ENCODE data around the gene APOA4.

APOA4 gene

DNA sequence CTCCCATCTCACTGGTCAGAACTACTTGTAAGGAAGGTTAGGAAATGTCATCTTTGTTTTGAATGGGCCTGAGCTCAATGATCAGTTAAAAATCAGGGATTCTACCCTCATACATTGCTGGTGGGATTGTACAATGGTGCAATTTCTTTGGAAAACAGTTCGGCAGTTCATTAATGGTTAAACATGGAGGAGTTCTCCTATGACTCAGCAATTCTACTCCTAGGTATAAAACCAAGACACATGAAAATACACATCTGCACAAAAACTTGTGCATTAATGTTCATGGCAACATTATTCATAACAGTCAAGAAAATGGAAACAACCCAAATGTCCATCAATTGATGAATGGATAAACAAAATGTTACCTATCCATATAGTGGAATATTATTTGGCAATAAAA lies 26.6 kb downstream of the APOA4 start:
- no peak for DNase-seq

DNA sequence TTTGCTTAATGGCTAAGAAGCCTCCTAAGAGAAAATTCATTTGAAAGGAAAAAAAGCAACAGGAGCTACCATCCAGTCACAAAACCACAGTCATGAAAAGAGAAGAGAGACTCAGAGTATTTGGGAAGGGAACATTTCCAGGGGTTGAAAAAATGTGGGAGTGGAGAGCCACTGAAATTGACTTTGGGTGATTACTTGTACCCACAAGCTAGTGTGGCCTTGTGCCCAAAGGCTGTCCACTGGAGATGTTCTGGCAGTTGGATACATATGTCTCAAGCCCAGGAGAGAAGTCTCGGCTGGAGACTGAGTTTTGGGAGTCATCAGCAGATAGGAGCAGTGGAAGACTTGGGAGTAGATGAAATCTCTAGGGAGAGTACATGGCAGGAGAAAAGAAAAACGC lies 28.3 kb downstream of the APOA4 start:
- DNase-seq = no peak

DNA sequence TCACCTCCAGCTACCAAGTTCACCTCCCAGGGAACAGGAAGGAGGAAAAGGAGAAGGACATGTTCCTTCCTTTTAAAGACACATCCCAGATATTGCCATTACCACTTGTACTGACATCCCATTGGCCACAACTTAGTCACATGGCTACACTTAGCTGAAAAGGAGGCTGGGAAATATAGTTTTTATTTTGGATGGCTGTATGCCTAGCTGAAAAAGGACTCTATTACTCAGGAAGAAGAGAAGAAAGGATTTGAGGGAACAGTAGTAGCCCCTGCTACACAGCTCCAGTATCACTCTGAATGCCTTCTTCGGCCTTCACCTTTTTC lies 29.4 kb downstream of the APOA4 start:
- peak in 1 of 2 experiments; percentile 52 for DNase-seq

DNA sequence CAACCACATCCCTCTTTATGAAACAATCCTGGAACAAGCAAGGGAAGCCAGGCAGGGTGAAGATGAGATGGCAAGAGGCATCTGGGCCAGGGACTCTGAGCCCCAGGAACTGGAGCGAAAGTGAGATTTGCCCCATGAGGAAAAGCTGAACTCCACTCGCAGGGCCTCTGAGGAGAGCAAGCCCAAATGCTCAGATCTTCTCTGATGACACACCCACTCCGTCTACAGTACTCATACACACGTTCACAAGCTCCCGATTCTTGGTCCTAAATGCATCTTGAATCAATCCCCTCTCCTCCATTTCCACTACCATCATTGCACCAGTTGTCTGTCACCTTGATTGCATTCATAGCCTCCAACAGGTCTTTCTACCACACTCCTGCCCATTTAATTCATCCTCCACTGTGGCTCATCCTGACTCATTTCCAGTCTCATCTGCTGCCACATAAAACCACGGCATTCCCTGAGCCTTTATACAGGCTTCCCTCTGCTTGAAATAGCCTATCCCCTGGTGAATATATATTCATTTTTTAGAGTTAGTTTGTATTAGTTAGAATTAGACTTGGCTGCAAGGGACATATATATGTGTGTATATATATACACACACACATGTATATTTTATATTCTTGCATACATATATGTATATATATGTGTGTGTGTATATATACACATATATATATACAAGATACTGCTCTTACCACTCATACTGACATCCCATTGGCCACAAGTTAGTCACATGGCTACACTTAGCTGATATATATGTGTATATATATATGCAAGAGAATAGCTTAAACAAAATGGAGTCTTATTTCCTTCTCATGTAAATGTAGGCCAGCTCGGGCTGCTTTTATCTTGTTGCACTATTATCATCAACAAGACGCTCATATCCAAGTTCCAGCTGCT lies 30.0 kb downstream of the APOA4 start:
- DNase-seq = no peak

DNA sequence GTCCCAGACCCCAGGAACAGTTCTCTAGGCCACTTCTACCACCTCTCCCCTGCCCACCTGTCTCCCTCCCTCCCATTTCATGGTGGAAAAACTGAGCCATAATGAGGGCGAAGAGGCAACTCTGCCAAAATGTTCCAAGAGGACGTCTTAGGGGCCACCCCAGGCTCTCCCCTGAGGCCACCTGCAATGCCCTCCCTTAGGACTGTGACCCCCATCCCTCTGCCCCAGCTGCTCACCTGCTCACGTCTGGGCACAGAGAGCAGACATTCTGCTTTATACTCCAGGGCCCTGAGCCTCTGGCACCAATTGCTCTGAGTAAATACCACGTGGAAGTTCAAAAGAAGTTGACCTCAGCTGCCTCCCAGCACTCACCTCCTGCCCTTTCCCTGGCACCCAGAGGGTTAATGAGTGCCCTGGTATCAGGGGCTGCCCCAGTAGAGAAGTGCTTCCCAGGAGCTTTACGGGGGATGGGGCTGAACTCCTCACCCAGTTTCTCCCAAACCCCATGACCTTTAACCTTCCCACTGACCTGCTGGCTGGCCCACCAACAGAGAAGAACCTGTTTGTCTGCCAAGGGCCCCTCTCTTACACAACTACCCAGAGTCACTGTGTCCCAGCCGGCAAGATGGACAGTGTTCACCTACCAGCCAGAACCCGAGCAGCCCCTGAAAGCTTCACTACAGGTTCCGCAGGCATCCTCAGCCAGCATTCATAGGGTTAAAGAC lies 30.8 kb downstream of the APOA4 start:
- DNase-seq = no peak

- no peak for DNase-seq
Measured at GRCh38 chr11:116791813-116792143, 31.3 kb downstream of the APOA4 start, which contains the start of gene APOA5. Gene APOA5, minus strand, starts transcription at chr11:116791879. Its CDS starts 19 bp downstream, at chr11:116791860.

DNA sequence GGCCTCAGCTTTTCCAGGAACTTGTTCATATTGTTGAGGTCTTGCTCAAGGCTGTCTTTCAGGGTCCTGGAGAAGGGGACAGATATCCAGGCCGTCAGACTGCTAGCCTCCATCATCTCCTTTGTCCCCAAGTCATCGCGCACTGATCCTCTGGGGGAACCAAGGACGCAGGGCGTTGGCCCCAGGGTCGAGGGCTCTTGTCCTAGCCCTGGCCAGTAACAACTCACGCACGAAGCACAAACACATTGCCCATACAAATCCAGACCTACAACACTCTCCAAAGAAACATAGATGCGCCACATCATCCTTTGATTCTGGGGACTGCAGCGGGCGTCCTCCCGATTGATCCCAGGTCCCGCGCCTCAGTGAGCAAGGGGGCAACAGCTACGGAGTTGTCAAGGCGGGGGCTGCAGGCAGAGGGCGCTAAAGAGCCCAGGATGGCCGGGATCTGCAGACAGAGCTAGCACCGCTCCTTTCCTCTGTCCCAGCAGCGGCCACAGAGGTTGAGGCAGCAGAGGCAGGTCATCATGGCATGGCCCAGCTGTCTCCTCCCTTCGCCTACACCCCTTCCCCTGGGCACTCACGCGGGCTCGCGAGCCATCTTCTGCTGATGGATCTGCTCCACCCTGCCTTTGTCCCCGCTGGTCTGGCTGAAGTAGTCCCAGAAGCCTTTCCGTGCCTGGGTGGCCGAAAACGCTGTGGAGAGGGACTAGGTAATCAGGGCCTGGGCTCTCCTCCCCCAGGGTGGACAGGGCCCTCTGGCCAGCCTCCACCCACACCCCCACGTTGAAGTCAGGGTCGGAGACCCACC lies 31.9 kb downstream of the APOA4 start:
- peak; percentile 49 to 95 for DNase-seq

GRCh38 chr11:116790167-116791001 lies 32.7 kb downstream of the APOA4 start:
- DNase-seq = no peak

GRCh38 chr11:116788975-116789374 lies 34.1 kb downstream of the APOA4 start:
- DNase-seq = no peak

DNA sequence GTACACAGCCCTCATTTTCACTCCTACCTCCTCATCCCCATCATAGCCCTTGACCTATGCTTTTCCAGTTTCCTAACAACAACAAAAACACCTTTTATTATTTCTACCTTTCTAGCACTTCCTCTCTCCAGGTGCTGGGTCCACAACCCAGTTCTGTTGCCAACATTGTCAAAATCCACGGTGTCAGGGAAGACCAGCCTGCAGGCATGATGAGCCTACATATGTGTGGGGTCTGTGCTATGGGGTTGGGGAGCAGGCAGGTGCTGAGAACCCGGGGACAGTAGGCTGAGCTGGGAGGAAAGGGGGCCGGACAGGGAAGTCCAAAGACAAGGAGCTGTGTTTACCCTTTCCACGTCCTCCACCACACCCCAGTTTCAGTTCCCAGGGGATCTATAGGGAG lies 34.6 kb downstream of the APOA4 start:
- DNase-seq = no peak

DNA sequence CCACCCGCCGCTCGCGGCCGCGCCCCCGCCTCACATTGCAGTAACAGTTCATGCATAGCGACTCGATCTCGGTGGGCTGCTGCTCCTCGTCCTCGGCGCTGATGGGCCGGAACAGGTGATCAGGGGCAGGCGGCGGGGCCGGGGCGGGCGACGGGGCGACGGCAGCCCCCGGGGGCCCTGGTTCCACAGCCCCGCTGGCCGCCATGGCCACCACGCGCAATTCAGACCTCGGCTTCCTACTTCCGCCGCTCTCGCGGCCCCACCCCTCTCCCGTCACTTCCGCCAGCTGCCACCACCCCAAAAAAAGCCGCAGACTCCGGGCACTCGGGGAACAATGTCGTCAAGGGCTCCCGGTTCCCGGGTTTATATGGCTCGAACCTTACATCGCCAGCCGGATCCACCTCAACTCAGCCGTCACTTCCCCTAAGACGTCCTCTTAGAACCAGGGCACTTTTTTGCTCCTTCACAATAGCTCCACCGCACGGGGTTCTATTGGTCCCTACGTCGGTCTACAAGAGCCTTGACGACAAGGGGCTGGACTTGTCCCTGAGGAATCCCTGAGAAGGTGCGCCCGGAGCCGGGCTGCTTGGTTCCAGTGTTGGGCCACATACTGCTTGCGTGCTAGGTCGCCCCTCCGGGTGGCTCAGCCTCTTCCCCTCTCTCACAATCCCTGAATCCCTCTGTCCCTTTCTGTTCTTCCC lies 35.2 kb downstream of the APOA4 start, which contains the start of gene ZPR1:
Gene ZPR1, minus strand, starts transcription at position 238 of the 701 bp plus-strand sequence. Its CDS starts 33 bp downstream, at position 205.
- DNase-seq = peak; percentile 70 to 93

DNA sequence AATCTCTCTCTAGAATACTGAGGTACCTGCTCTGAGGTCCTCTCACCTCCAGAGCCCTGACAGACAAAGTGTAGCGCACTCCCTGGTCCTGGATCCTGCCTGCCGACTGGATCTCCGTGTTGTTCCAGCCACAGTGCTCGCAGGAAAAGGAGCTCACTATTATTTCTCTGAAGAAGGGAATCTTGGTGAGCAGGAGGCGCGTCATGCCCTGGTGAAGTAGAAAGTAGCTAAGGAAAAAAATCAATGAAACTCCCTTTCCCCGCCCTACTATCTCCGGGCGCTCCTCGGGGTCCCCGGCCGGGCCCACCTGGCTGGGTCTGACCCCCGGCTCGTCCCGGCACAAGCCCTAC lies 35.7 kb downstream of the APOA4 start:
- DNase-seq = no peak

GRCh38 chr11:116786966-116787365 lies 36.1 kb downstream of the APOA4 start:
- DNase-seq = no peak

- DNase-seq = no peak
Measured at GRCh38 chr11:116786326-116786725, 36.8 kb downstream of the APOA4 start.

- no peak for DNase-seq
Measured at GRCh38 chr11:116782728-116783127, 40.4 kb downstream of the APOA4 start.

GRCh38 chr11:116778556-116778955 lies 44.5 kb downstream of the APOA4 start:
- no peak for DNase-seq

DNA sequence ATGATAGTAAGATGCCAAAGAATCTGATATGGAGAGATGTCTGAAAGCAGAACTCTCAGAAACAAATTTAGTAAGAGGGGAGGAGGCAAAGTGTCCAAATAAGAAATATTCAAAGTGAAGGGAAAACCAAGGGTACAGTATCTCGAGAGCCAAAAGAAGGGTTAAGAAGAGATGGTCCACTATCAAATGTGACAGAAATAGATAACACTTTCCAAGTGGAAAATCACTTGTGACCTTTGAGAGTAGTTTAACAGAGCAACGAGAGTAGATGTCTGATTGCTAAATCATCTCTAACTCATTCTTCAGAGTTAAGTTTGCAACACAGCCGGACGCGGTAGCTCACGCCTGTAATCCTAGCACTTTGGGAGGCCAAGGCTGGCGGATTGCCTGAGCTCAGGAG lies 46.0 kb downstream of the APOA4 start:
- no peak for DNase-seq

DNA sequence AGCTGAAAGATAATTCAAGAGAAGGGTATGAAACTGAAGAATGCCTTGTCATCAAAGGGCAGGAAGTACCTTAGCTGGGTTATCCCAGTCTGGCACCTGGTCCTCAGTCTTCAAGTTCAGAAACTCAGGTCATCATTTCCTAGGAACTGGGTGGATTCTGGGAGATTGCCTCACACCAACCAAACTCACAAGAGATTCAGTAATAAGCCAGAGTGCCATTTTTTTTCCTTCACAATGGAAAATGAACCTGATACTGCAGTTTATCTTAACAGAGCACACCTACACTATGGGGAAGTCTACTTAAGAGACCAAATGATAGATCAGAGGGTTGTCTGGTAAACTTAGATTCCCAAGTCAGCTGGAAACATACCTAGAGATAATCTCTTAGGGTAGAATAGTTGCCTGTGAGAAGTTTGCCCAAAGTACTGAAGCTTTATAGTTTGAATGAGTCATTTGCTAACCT lies 46.6 kb downstream of the APOA4 start:
- DNase-seq = no peak

DNA sequence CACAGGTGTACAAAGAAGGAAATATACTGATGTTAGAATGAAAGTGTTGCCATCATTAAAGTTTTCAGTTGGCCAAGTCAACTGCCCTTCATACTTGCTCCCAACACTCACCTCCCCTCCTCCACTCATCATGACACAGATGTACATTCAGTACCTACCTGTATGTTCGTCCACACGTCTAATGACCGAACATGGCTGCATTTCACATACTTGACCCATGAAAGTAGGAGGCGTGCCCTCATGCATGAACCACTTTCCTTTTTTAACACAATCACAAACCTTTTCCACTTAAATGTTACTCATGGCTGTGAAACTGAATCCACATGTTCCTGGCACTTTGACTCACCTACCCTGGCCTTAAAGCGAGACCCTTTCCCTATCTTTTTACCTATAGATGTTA lies 47.1 kb downstream of the APOA4 start:
- DNase-seq = no peak

DNA sequence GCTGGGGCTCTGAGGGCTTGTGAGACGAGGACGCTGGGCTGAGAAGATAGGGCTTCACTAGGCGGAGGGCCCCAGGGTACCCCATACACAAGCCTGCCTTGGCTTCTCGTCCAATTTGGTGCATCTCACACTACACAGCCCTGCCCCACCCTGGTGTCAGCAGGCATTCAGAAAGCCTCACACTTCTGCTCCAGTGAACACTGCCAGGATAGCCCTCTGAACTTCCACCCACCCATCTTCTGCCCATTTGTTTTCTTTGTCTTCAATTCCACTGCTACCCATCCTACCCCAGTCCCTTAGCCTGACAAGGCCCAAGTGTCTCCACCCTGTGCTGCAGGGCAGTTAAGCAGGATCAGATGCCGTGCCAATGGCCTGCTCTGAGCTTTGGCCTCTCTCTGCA lies 48.4 kb downstream of the APOA4 start:
- DNase-seq = no peak

DNA sequence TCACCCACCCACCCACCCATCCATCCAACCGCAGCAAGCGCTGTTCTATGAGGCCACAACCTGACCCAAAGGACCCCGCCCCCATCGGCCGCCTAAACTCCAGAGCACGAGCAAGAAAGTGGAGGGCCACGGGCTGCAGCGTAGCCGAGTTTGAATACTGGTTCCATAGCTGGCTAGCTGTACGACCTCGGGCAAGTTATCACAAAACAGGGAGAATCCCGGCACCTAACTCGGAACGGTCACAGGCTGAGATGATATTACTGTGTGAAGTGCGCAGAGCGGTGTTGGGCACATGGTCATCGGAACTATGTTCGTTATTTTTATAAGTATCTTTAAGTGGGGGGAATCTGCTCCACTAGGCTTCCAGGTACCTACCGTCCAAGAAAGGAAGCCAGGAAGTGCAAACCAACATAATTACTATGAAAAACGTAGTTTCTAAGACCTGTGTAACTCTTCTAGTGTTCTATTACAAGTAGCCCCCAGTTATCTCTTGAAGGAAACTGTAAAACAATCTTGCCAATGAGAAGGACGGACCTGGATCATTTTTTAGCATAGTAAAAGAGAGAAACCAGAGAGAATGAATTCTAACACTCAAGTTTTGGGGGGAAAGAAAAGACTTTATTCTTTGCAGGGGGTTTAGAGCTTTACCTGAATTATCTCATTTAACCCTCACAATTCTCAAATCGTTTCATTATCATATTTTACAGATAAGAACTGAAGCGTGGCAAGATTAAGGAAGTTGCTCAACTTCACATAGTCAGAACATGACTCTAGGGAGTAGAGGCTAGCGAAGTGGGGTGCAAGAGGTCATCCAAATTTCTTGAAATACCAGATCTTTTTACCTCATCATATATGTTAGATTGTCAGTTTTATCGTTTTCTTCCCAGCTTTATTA lies 49.7 kb downstream of the APOA4 start:
- DNase-seq = peak in 1 of 2 experiments; percentile 86

Measured in NCI-H526 (cell line).